HepG2 (cell line): ENCODE results near the gene SYT17. TPM values are rescaled to one million over a fixed set of nuclear protein-coding genes. Genes with fewer than 3 reads are reported as not detected.

ENCODE experiments used
- ARNT ChIP-seq: fragments of 450-650 bp; IDR thresholded peaks from 2 replicates; pipeline ENCODE4 v1.6.1; 2017
- ATF7-NPFF ChIP-seq: sonication (generic); formaldehyde crosslinking; IDR thresholded peaks from 2 replicates; pipeline ENCODE4 v1.8.1; 2023; ENCODE audit warnings: mild to moderate bottlenecking, low read depth, missing genetic modification reagents, moderate library complexity
- EHMT2 ChIP-seq: fragments of 200-600 bp; sonication (generic); IDR thresholded peaks from 2 replicates; pipeline ENCODE4 v1.7.0; 2017; ENCODE audit warnings: antibody characterized with exemption, low read depth, low read length, borderline replicate concordance
- ELF3 ChIP-seq: IDR thresholded peaks from 2 replicates; pipeline ENCODE4 v1.6.1; 2016; ENCODE audit warnings: missing genetic modification reagents, missing compliant biosample characterization
- HMG20A ChIP-seq: IDR thresholded peaks from 2 replicates; pipeline ENCODE4 v1.6.1; 2016; ENCODE audit warnings: borderline replicate concordance
- NR2C2 ChIP-seq: sonication (generic); formaldehyde crosslinking; IDR thresholded peaks from 2 replicates; pipeline ENCODE4 v1.4.0; 2020; ENCODE audit warnings: missing genetic modification reagents, mild to moderate bottlenecking, moderate library complexity, borderline replicate concordance
- NR3C1 ChIP-seq: sonication (generic); formaldehyde crosslinking; IDR thresholded peaks from 2 replicates; pipeline ENCODE4 v1.4.0; 2020; ENCODE audit warnings: missing genetic modification reagents
- REXO4 ChIP-seq: sonication (generic); formaldehyde crosslinking; IDR thresholded peaks from 2 replicates; pipeline ENCODE4 v1.8.0; 2022; ENCODE audit warnings: missing genetic modification reagents, mild to moderate bottlenecking, borderline replicate concordance
- RFXAP ChIP-seq: sonication (generic); formaldehyde crosslinking; IDR thresholded peaks from 2 replicates; pipeline ENCODE4 v1.4.0; 2020; ENCODE audit warnings: missing genetic modification reagents, borderline replicate concordance
- RXRA ChIP-seq: sonication (generic); formaldehyde crosslinking; IDR thresholded peaks from 2 replicates; pipeline ENCODE4 v1.5.1; 2020; ENCODE audit warnings: missing genetic modification reagents
- RXRB ChIP-seq: IDR thresholded peaks from 2 replicates; pipeline ENCODE4 v1.6.1; 2016; ENCODE audit warnings: borderline replicate concordance, missing genetic modification reagents, missing compliant biosample characterization
- SOX6 ChIP-seq, 2 experiments: fragments of 450-650 bp in 1 of 2; sonication (generic) in 1 of 2; formaldehyde crosslinking in 1 of 2; IDR thresholded peaks; 2 replicates each; pipeline versions ENCODE4 v1.4.0 to v1.6.1; 2017 to 2020; ENCODE audit warnings: antibody characterized with exemption in 1 of 2, mild to moderate bottlenecking in 1 of 2, missing genetic modification reagents in 1 of 2
- TRIM24 ChIP-seq: sonication (generic); formaldehyde crosslinking; IDR thresholded peaks from 2 replicates; pipeline ENCODE4 v1.8.0; 2022; ENCODE audit warnings: mild to moderate bottlenecking, missing genetic modification reagents
- ZBTB20 ChIP-seq: sonication (generic); formaldehyde crosslinking; IDR thresholded peaks from 2 replicates; pipeline ENCODE4 v1.8.1; 2023; ENCODE audit warnings: missing genetic modification reagents, low read depth, mild to moderate bottlenecking, borderline replicate concordance
- ZNF17 ChIP-seq: sonication (generic); formaldehyde crosslinking; IDR thresholded peaks from 2 replicates; pipeline ENCODE4 v1.5.0; 2020; ENCODE audit warnings: mild to moderate bottlenecking, missing genetic modification reagents
- ZNF329 ChIP-seq: sonication (generic); formaldehyde crosslinking; IDR thresholded peaks from 2 replicates; pipeline ENCODE4 v1.9.0; 2021; ENCODE audit warnings: low read depth, mild to moderate bottlenecking, missing genetic modification reagents
- ZNF44 ChIP-seq: sonication (generic); formaldehyde crosslinking; IDR thresholded peaks from 2 replicates; pipeline ENCODE4 v1.5.1; 2020; ENCODE audit warnings: mild to moderate bottlenecking, missing genetic modification reagents
- ZNF484 ChIP-seq: sonication (generic); formaldehyde crosslinking; IDR thresholded peaks from 2 replicates; pipeline ENCODE4 v1.5.1; 2020; ENCODE audit warnings: mild to moderate bottlenecking, low read depth, missing genetic modification reagents, borderline replicate concordance
- polyA plus RNA-seq, 8 experiments: library from polyadenylated mRNA; depleted of rRNA in 3 of 8; stranded (reverse) in 7 of 8; unstranded in 1 of 8; fragments of >200 nt; fragmentation: Illumina TruSeq in 4 of 8; extraction: Trizol in 4 of 8; gene quantifications; 2 replicates each; pipeline versions ENCODE4 v1.2.1 to v1.2.3, GENCODE V29; 2011 to 2016; ENCODE audit warnings: low read depth in 4 of 8, missing spikeins in 1 of 8, mixed read lengths in 1 of 8; ENCODE audit not compliant: insufficient read depth in 1 of 8
- total RNA-seq, 5 experiments: library from RNA; depleted of rRNA; stranded (reverse); fragments of >200 nt; fragmentation: Illumina TruSeq; extraction: Trizol; gene quantifications; 2 replicates each; pipeline ENCODE4 v1.2.3, GENCODE V29; 2016; ENCODE audit warnings: low read depth in 1 of 5
- TF ChIP-seq, protein P1 (sequence below): IDR thresholded peaks from 2 replicates; pipeline ENCODE4 v1.6.1; 2016; ENCODE audit warnings: missing compliant biosample characterization, missing genetic modification reagents, borderline replicate concordance
- TF ChIP-seq, protein P2 (sequence below): sonication (generic); formaldehyde crosslinking; IDR thresholded peaks from 2 replicates; pipeline ENCODE4 v1.4.0; 2020; ENCODE audit warnings: mild to moderate bottlenecking, missing genetic modification reagents
- TF ChIP-seq, protein P3 (sequence below): sonication (generic); formaldehyde crosslinking; IDR thresholded peaks from 2 replicates; pipeline ENCODE4 v1.5.1; 2020; ENCODE audit warnings: mild to moderate bottlenecking, moderate library complexity, missing genetic modification reagents
- TF ChIP-seq, protein P4 (sequence below): sonication (generic); formaldehyde crosslinking; IDR thresholded peaks from 2 replicates; pipeline ENCODE4 v1.4.0; 2020; ENCODE audit warnings: mild to moderate bottlenecking, low read depth, missing genetic modification reagents

The SYT17 gene
- total and polyA plus RNA-seq, 2 of the 13 experiments (the other 11 are each of a cell fraction or from before 2014, with no cell fraction given), result 0.44 TPM; not detected in 1

DNA sequence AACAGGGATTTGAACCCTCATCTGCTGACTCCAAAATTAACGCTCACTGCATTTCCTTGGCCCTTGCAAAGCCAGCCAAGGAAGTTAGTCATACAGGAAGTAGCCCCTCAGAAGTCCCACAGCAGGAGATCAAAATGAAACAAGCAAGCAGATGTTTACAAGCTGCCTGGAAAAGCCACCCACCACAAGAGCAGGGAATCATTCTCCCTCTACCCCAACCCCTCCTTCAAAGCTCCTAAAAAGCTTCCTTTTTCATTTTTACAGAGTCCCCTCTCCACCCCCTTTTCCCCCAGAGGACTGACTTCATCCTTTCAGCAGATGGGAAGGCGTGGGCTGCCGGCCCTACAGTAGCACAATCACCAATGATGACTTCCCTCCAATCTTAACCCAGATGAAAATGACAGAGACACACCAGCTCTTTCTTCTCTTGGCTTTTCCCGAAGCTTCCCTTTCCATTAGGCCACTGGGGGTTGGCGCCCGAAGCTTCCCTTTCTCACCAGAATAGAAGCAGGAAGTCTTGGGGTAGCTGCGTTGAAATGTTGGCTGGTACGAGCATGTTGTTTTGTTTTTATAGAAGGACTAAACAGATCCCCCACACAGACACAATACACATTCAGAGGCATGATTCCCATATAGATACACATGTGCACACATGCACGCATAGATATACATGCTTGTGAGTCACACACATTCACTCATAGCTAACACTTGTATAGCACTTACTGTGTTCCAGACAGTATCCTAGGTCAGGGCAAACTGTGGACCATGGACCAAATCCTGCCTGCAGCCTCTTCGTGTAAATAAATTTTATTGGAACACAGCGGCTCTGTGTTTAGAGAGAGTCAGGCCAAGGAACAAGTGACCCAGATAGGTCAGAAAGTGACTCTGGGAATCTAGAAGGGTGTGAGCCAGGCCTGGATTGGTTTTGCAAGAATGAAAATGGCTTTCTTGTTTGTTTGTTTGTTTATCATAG lies 36.9 kb upstream of the SYT17 start (continued):
- TF ChIP-seq TRIM24, result no peak
- TF ChIP-seq NR2C2 (CRISPR knock-in tag), result no peak
- TF ChIP-seq ZNF484 (CRISPR knock-in tag), result no peak
- no peak for TF ChIP-seq SOX6 (IDR thresholded peaks at IDR 0.05)
- TF ChIP-seq SOX6 (CRISPR knock-in tag; IDR thresholded peaks at IDR 0.05), result no peak; the same call in 1 of the 2 replicates
- peak; percentile 25; the same call in 1 of the 2 replicates for TF ChIP-seq RXRB (CRISPR knock-in tag)
- TF ChIP-seq, protein P1, sequence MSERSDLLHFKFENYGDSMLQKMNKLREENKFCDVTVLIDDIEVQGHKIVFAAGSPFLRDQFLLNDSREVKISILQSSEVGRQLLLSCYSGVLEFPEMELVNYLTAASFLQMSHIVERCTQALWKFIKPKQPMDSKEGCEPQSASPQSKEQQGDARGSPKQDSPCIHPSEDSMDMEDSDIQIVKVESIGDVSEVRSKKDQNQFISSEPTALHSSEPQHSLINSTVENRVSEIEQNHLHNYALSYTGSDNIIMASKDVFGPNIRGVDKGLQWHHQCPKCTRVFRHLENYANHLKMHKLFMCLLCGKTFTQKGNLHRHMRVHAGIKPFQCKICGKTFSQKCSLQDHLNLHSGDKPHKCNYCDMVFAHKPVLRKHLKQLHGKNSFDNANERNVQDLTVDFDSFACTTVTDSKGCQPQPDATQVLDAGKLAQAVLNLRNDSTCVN, result no peak
- no peak for TF ChIP-seq EHMT2
- no peak for TF ChIP-seq RXRA (CRISPR knock-in tag)
- TF ChIP-seq ZNF17 (CRISPR knock-in tag), result no peak
- no peak for TF ChIP-seq RFXAP (CRISPR knock-in tag)
- TF ChIP-seq NR3C1 (CRISPR knock-in tag), result no peak
- no peak for TF ChIP-seq ARNT
- no peak for TF ChIP-seq ZNF329 (CRISPR knock-in tag)
- TF ChIP-seq ZBTB20, result no peak
- TF ChIP-seq, protein P2, sequence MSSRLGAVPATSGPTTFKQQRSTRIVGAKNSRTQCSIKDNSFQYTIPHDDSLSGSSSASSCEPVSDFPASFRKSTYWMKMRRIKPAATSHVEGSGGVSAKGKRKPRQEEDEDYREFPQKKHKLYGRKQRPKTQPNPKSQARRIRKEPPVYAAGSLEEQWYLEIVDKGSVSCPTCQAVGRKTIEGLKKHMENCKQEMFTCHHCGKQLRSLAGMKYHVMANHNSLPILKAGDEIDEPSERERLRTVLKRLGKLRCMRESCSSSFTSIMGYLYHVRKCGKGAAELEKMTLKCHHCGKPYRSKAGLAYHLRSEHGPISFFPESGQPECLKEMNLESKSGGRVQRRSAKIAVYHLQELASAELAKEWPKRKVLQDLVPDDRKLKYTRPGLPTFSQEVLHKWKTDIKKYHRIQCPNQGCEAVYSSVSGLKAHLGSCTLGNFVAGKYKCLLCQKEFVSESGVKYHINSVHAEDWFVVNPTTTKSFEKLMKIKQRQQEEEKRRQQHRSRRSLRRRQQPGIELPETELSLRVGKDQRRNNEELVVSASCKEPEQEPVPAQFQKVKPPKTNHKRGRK (CRISPR knock-in tag), result no peak
- TF ChIP-seq REXO4 (CRISPR knock-in tag), result no peak
- no peak for TF ChIP-seq HMG20A
- no peak for TF ChIP-seq ELF3
- TF ChIP-seq ZNF44 (CRISPR knock-in tag), result no peak
- TF ChIP-seq, protein P3, sequence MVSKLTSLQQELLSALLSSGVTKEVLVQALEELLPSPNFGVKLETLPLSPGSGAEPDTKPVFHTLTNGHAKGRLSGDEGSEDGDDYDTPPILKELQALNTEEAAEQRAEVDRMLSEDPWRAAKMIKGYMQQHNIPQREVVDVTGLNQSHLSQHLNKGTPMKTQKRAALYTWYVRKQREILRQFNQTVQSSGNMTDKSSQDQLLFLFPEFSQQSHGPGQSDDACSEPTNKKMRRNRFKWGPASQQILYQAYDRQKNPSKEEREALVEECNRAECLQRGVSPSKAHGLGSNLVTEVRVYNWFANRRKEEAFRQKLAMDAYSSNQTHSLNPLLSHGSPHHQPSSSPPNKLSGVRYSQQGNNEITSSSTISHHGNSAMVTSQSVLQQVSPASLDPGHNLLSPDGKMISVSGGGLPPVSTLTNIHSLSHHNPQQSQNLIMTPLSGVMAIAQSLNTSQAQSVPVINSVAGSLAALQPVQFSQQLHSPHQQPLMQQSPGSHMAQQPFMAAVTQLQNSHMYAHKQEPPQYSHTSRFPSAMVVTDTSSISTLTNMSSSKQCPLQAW (CRISPR knock-in tag), result peak; percentile 25; the same call in 1 of the 2 replicates
- TF ChIP-seq ATF7-NPFF (CRISPR knock-in tag), result no peak
- TF ChIP-seq, protein P4, sequence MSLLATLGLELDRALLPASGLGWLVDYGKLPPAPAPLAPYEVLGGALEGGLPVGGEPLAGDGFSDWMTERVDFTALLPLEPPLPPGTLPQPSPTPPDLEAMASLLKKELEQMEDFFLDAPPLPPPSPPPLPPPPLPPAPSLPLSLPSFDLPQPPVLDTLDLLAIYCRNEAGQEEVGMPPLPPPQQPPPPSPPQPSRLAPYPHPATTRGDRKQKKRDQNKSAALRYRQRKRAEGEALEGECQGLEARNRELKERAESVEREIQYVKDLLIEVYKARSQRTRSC (CRISPR knock-in tag), result no peak
